Mesothelial cell of epicardium (in vitro differentiated cells): ENCODE results near the gene UNC13A. TPM values are rescaled to one million over a fixed set of nuclear protein-coding genes. Genes with fewer than 3 reads are reported as not detected.

ENCODE experiments used
- DNase-seq, 2 experiments: peaks; one replicate each; pipeline ENCODE4 v3.0.0; 2021; ENCODE audit warnings: low spot score in 2 of 2; ENCODE audit not compliant: unreplicated experiment in 2 of 2
- H3K27ac Mint-ChIP-seq: 2 replicates; pipeline ENCODE4 v1.8.0; 2021; ENCODE audit warnings: mixed read lengths
- H3K27me3 Mint-ChIP-seq: 2 replicates; pipeline ENCODE4 v1.8.0; 2021; ENCODE audit warnings: low read depth, mixed read lengths
- H3K36me3 Mint-ChIP-seq: 2 replicates; pipeline ENCODE4 v1.8.0; 2021; ENCODE audit warnings: mixed read lengths
- H3K4me1 Mint-ChIP-seq: 2 replicates; pipeline ENCODE4 v1.8.0; 2021; ENCODE audit warnings: mixed read lengths
- H3K4me3 Mint-ChIP-seq: 2 replicates; pipeline ENCODE4 v1.8.0; 2021; ENCODE audit warnings: mild to moderate bottlenecking, moderate library complexity, mixed read lengths
- H3K9me3 Mint-ChIP-seq: 2 replicates; pipeline ENCODE4 v1.8.0; 2021; ENCODE audit warnings: mixed read lengths
- CTCF ChIP-seq: fragments of 200-600 bp; sonication (generic); IDR thresholded peaks from one replicate; pipeline ENCODE4 v1.5.0; 2021; ENCODE audit warnings: antibody characterized with exemption; ENCODE audit not compliant: unreplicated experiment
- total RNA-seq: library from RNA; stranded (reverse); gene quantifications from 3 replicates; pipeline ENCODE4 v1.2.1, GENCODE V29; 2021

Gene UNC13A
- total RNA-seq, 1 donor from 2014 or later, result 1.1 TPM

GRCh38 chr19:17718947-17719711, 31.0 kb upstream of the UNC13A start, which contains the start of gene MAP1S:
Gene MAP1S (plus strand): TSS chr19:17719480. CDS start chr19:17719503, 23 bp downstream.
- peak; percentile 61 to 80 for DNase-seq
- no peak for TF ChIP-seq CTCF
- peaks cover 23% of the 10 kb centered on the region for H3K4me1 Mint-ChIP-seq
- H3K9me3 Mint-ChIP-seq, result no peaks in the 10 kb centered on the region
- peak within 1 kb of the TSS; percentile 83 for H3K4me3 Mint-ChIP-seq
- peaks cover 8% of the 10 kb centered on the region for H3K36me3 Mint-ChIP-seq
- no peaks in the 10 kb centered on the region for H3K27me3 Mint-ChIP-seq
- H3K27ac Mint-ChIP-seq, result peak within 1 kb of the TSS; percentile 79

- no peak for DNase-seq
- H3K27me3 Mint-ChIP-seq, result no peaks in the 10 kb centered on the region
- no peak for TF ChIP-seq CTCF
- H3K36me3 Mint-ChIP-seq, result peaks cover 4% of the 10 kb centered on the region
- no peaks in the 10 kb centered on the region for H3K9me3 Mint-ChIP-seq
- peak overlapping the region; percentile 79 for H3K27ac Mint-ChIP-seq
- H3K4me3 Mint-ChIP-seq, result peak overlapping the region; percentile 83
- H3K4me1 Mint-ChIP-seq, result peaks cover 23% of the 10 kb centered on the region
Measured at GRCh38 chr19:17718550-17718946, 30.4 kb upstream of the UNC13A start.

- Mint-ChIP-seq H3K4me1 (peaks cover 27% of the 10 kb centered on the region), H3K4me3 (no peak overlapping the region), H3K36me3 (peaks cover 1% of the 10 kb centered on the region), H3K9me3 (no peaks in the 10 kb centered on the region), H3K27ac (no peak overlapping the region), H3K27me3 (no peaks in the 10 kb centered on the region)
- peak; percentile 21 for TF ChIP-seq CTCF
- DNase-seq, result no peak
Measured at GRCh38 chr19:17716309-17716929, 28.3 kb upstream of the UNC13A start.

GRCh38 chr19:17711851-17712250, 23.7 kb upstream of the UNC13A start:
- TF ChIP-seq CTCF, result no peak
- no peak for DNase-seq
- Mint-ChIP-seq H3K4me3 (no peak overlapping the region), H3K27me3 (peaks cover 7% of the 10 kb centered on the region), H3K9me3 (no peaks in the 10 kb centered on the region), H3K36me3 (no peaks in the 10 kb centered on the region), H3K27ac (peak overlapping the region; percentile 50), H3K4me1 (peaks cover 4% of the 10 kb centered on the region)

GRCh38 chr19:17706750-17707181, 18.6 kb upstream of the UNC13A start:
- DNase-seq, result no peak
- no peaks in the 10 kb centered on the region for H3K36me3 Mint-ChIP-seq
- TF ChIP-seq CTCF, result no peak
- H3K27me3 Mint-ChIP-seq, result peaks cover 9% of the 10 kb centered on the region
- H3K9me3 Mint-ChIP-seq, result no peaks in the 10 kb centered on the region
- peaks cover under 1% of the 10 kb centered on the region for H3K4me1 Mint-ChIP-seq
- no peak overlapping the region for H3K27ac Mint-ChIP-seq
- H3K4me3 Mint-ChIP-seq, result no peak overlapping the region
